GM19193 (cell line): ENCODE data around the gene STRIP2.

Experiments used
- POLR2A ChIP-seq: IDR thresholded peaks from 4 replicates; pipeline ENCODE4 v1.6.1; 2011; ENCODE audit not compliant: insufficient read depth, insufficient read length; ENCODE audit errors: extremely low read depth

The STRIP2 gene

GRCh38 chr7:129405527-129405926 lies 28.7 kb upstream of the STRIP2 start:
- TF ChIP-seq POLR2A = no peak

GRCh38 chr7:129412501-129412900 lies 21.7 kb upstream of the STRIP2 start:
- no peak for TF ChIP-seq POLR2A

GRCh38 chr7:129417073-129417472 lies 17.2 kb upstream of the STRIP2 start:
- no peak for TF ChIP-seq POLR2A

GRCh38 chr7:129421717-129422250 lies 12.4 kb upstream of the STRIP2 start:
- no peak for TF ChIP-seq POLR2A

GRCh38 chr7:129422727-129423126 lies 11.5 kb upstream of the STRIP2 start:
- no peak for TF ChIP-seq POLR2A

GRCh38 chr7:129423700-129424410 lies 10.4 kb upstream of the STRIP2 start:
- no peak for TF ChIP-seq POLR2A

- no peak for TF ChIP-seq POLR2A
These were observed 7.8 kb upstream of the STRIP2 start for GRCh38 chr7:129426482-129426881.

- no peak for TF ChIP-seq POLR2A
These were observed 6.6 kb upstream of the STRIP2 start for GRCh38 chr7:129427526-129428045.

- TF ChIP-seq POLR2A = no peak
These were observed 2.2 kb upstream of the STRIP2 start for GRCh38 chr7:129431911-129432643.

GRCh38 chr7:129434675-129435318 lies 565 bp downstream of the STRIP2 start:
- no peak for TF ChIP-seq POLR2A

- no peak for TF ChIP-seq POLR2A
These were observed 1.2 kb downstream of the STRIP2 start for GRCh38 chr7:129435414-129435829.

GRCh38 chr7:129436335-129436923 lies 2.2 kb downstream of the STRIP2 start:
- no peak for TF ChIP-seq POLR2A

- TF ChIP-seq POLR2A = no peak
These were observed 3.0 kb downstream of the STRIP2 start for GRCh38 chr7:129437190-129437589.

- TF ChIP-seq POLR2A = no peak
These were observed 4.1 kb downstream of the STRIP2 start for GRCh38 chr7:129438281-129438838.
